ENCODE measurements around the gene ABCD2. TPM values are rescaled to one million over a fixed set of nuclear protein-coding genes. Genes with fewer than 3 reads are reported as not detected.

ABCD2 gene
- total RNA-seq, 1 experiment from 2014 or later = not detected

DNA sequence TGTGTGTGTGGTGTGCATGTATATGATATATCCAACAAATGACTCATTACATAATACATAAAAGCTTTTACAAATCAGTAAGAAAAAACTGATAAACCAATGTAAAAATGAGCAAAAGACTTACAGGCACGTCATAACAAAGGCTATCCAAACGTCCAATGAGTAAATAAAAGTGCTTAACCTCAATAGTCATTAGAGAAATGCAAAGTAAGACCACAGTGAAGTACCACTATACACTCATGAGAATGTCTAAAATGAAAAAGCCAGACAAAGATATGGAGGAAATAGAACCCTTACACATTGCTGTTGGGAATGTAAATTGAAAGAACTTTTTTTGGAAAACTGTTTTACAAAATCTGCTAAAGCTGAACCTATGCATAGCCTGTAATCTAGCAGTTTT, 7.8 kb downstream of the ABCD2 start:
- TF ChIP-seq, protein P1, sequence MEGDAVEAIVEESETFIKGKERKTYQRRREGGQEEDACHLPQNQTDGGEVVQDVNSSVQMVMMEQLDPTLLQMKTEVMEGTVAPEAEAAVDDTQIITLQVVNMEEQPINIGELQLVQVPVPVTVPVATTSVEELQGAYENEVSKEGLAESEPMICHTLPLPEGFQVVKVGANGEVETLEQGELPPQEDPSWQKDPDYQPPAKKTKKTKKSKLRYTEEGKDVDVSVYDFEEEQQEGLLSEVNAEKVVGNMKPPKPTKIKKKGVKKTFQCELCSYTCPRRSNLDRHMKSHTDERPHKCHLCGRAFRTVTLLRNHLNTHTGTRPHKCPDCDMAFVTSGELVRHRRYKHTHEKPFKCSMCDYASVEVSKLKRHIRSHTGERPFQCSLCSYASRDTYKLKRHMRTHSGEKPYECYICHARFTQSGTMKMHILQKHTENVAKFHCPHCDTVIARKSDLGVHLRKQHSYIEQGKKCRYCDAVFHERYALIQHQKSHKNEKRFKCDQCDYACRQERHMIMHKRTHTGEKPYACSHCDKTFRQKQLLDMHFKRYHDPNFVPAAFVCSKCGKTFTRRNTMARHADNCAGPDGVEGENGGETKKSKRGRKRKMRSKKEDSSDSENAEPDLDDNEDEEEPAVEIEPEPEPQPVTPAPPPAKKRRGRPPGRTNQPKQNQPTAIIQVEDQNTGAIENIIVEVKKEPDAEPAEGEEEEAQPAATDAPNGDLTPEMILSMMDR (conservative IDR thresholded peaks at IDR 0.05) = no peak
- DNase-seq = no peak
- H3K14ac ChIP-seq (ENCODE audit: insufficient read depth, low read length) = no peak overlapping the region
- no peak overlapping the region for H3T11ph ChIP-seq (ENCODE audit: low read length)
- no peaks in the 10 kb centered on the region for H3K36me3 Mint-ChIP-seq (ENCODE audit: insufficient read depth in 1 of 3, low read depth in 3 of 3)
- no peak overlapping the region for H4K91ac ChIP-seq (ENCODE audit: insufficient read length, low read depth, low read length)
- no peaks in the 10 kb centered on the region for H3K79me1 ChIP-seq (ENCODE audit: insufficient read depth, low read depth, low read length, poor library complexity, severe bottlenecking)
- no peaks in the 10 kb centered on the region for H3K4me1 ChIP-seq (ENCODE audit: insufficient read depth, low read length)
- H3K23me2 ChIP-seq (ENCODE audit: insufficient read length, low read depth, low read length, poor library complexity, severe bottlenecking) = no peaks in the 10 kb centered on the region
- no peak overlapping the region for H2BK20ac ChIP-seq (ENCODE audit: low read depth, low read length, poor library complexity, severe bottlenecking)
- H3K79me2 ChIP-seq (ENCODE audit: insufficient read depth, low read length) = no peaks in the 10 kb centered on the region
- no peaks in the 10 kb centered on the region for H3K4me1 Mint-ChIP-seq
- H2BK120ac ChIP-seq (ENCODE audit: low read depth, low read length, poor library complexity, severe bottlenecking) = no peak overlapping the region
- H2AFZ ChIP-seq (ENCODE audit: low read length) = no peak overlapping the region
- no peak overlapping the region for H3K9ac ChIP-seq (ENCODE audit: extremely low read depth, insufficient read length, low read length)
- no peak overlapping the region for H3K27ac Mint-ChIP-seq
- H3K56ac ChIP-seq (ENCODE audit: insufficient read length, low read depth, low read length) = no peak overlapping the region
- H2BK12ac ChIP-seq (ENCODE audit: insufficient read length, low read depth, low read length) = no peak overlapping the region
- no peaks in the 10 kb centered on the region for H3K9me3 ChIP-seq (ENCODE audit: control insufficient read depth, low read depth, low read length)
- no peak overlapping the region for H4K5ac ChIP-seq (ENCODE audit: insufficient read length, low read depth, low read length)
- no peak overlapping the region for H3K4ac ChIP-seq (ENCODE audit: low read depth, low read length)
- no peak overlapping the region for H4K8ac ChIP-seq (replicated peaks; ENCODE audit: insufficient read length, low read depth, low read length)
- H3K18ac ChIP-seq (ENCODE audit: insufficient read length, low read depth, low read length) = no peak overlapping the region
- no CpG with 5 or more reads among the region's 2 CpGs for WGBS (ENCODE audit: extremely low coverage, insufficient read length, low lambda C conversion rate)
- no peak overlapping the region for H2AK5ac ChIP-seq (ENCODE audit: insufficient read length, low read length)
- no peak overlapping the region for H2BK15ac ChIP-seq (ENCODE audit: low read depth, low read length)
- H3K27me3 Mint-ChIP-seq (ENCODE audit: low read depth) = no peaks in the 10 kb centered on the region; the same call in 1 of the 2 replicates
- no peak overlapping the region for H3K4me2 ChIP-seq (ENCODE audit: insufficient read depth, insufficient read length, low read length)
- H3K23ac ChIP-seq (ENCODE audit: insufficient read length, low read depth, low read length) = no peak overlapping the region
- H3K27me3 ChIP-seq (ENCODE audit: insufficient read depth, low read length) = no peaks in the 10 kb centered on the region
- no peak overlapping the region for H3K27ac ChIP-seq (ENCODE audit: insufficient read length, low read depth, low read length)
- no peak overlapping the region for H2BK5ac ChIP-seq (ENCODE audit: insufficient read length, low read length)
- no peaks in the 10 kb centered on the region for H4K20me1 ChIP-seq (ENCODE audit: control insufficient read depth, insufficient read depth, insufficient read length)
- H3K9me3 Mint-ChIP-seq = no peaks in the 10 kb centered on the region
- H3K4me3 Mint-ChIP-seq = no peak overlapping the region

Data from H9 (cell line).